Mammary epithelial cell (primary cell): Measurements from ENCODE around the gene RIF1.

Experiments
- CTCF ChIP-seq, 2 donors: IDR thresholded peaks in 1 of 2; conservative IDR thresholded peaks in 1 of 2; 2 replicates each; pipeline ENCODE4 v1.5.1; 2011 to 2012; ENCODE audit warnings: inconsistent platforms in 2 of 2, low read length in 2 of 2, mild to moderate bottlenecking in 2 of 2, control low read depth in 1 of 2, low read depth in 1 of 2; ENCODE audit not compliant: insufficient read depth in 1 of 2; ENCODE audit errors: extremely low read depth in 1 of 2
- EZH2 ChIP-seq: IDR thresholded peaks from 2 replicates; pipeline ENCODE4 v1.6.1; 2012; ENCODE audit warnings: low read length, inconsistent platforms, borderline replicate concordance

- TF ChIP-seq CTCF (conservative IDR thresholded peaks at IDR 0.05 in 1 of 2, IDR thresholded peaks at IDR 0.05 in 1 of 2; ENCODE audit: extremely low read depth in 1 of 2, insufficient read depth in 1 of 2, low read depth in 1 of 2, low read length in 2 of 2) (no peak), EZH2 (no peak)
Measured at GRCh38 chr2:151483546-151483945, 73.8 kb downstream of the RIF1 start.
